MG63 (cell line): ENCODE results near the gene RSPH1. TPM values are rescaled to one million over a fixed set of nuclear protein-coding genes. Genes with fewer than 3 reads are reported as not detected.

ENCODE experiments used
- DNase-seq: peaks from one replicate; pipeline ENCODE4 v3.0.0-alpha.2; 2020
- H3K27me3 ChIP-seq: fragments of 250-450 bp; sonication (Bioruptor Pico); 2 replicates; pipeline ENCODE4 v1.5.1; 2020; ENCODE audit warnings: mild to moderate bottlenecking, moderate library complexity
- H3K36me3 ChIP-seq: fragments of 250-450 bp; sonication (Bioruptor Pico); 2 replicates; pipeline ENCODE4 v1.5.1; 2020; ENCODE audit warnings: mild to moderate bottlenecking, moderate library complexity
- H3K4me3 ChIP-seq: fragments of 250-450 bp; sonication (Bioruptor Pico); 2 replicates; pipeline ENCODE4 v1.5.1; 2020; ENCODE audit warnings: mild to moderate bottlenecking, moderate library complexity
- H3K9me3 ChIP-seq: fragments of 250-450 bp; sonication (Bioruptor Pico); 2 replicates; pipeline ENCODE4 v1.5.1; 2020; ENCODE audit warnings: mild to moderate bottlenecking, moderate library complexity
- total RNA-seq: library from RNA; depleted of rRNA; stranded (reverse); fragments of >200 nt; shearing (Covaris generic); gene quantifications from 2 replicates; pipeline ENCODE4 v1.2.3, GENCODE V29; 2014; ENCODE audit warnings: low replicate concordance; rRNA removed

Gene RSPH1
- total RNA-seq: not detected in 2 replicates

DNA sequence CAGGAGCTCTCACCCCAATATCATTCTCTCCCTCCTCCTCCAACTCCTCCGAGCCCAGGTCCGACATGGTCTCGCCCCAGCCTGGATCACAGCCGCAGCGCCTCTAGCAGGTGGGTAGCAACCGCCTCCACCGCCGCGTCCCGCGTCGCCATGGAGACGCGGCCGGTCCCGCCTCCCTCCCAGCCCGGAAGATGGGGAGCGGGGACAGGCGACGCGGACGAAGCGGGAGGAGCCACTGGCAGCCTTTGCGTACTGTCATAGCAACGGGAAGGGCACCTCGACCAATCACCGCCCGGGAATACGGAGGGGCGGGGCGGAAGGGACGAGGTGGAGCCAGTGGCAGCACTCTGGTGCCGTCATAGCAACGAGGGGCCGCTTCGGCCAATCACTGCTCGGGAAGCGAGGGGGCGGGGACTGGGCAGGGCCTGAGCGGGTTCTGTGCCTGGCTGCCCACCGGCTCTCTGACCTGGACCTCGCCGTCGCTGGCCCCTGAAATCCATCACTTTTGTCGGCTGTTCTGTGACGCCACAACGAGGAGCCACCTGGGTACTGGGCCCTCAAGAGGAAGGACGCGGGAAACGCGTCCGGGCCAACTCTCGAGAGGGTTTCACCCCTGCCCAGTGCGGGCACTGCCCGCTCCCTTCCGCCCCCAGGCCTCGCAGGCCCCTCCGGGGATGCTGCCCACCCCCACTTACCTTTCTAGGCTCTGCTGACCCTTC, at the start of gene RSPH1:
TSS of gene RSPH1 (minus strand) at position 105 of the 719 bp plus-strand sequence. CDS start at position 67, 38 bp downstream.
- peak within 1 kb of the TSS; percentile 58 for H3K4me3 ChIP-seq

GRCh38 chr21:42545745-42546144, 49.7 kb upstream of the RSPH1 start:
- no peaks in the 10 kb centered on the region for H3K36me3 ChIP-seq
- H3K4me3 ChIP-seq: no peak overlapping the region
- H3K9me3 ChIP-seq: no peaks in the 10 kb centered on the region
- no peaks in the 10 kb centered on the region for H3K27me3 ChIP-seq
- DNase-seq: no peak

More for the DNA sequence above, at the start of gene RSPH1:
- Histone ChIP-seq H3K9me3 (no peaks in the 10 kb centered on the region), H3K36me3 (no peaks in the 10 kb centered on the region), H3K27me3 (peaks cover 4% of the 10 kb centered on the region; the same call in 1 of the 2 replicates)
- DNase-seq: peak; percentile 99

DNA sequence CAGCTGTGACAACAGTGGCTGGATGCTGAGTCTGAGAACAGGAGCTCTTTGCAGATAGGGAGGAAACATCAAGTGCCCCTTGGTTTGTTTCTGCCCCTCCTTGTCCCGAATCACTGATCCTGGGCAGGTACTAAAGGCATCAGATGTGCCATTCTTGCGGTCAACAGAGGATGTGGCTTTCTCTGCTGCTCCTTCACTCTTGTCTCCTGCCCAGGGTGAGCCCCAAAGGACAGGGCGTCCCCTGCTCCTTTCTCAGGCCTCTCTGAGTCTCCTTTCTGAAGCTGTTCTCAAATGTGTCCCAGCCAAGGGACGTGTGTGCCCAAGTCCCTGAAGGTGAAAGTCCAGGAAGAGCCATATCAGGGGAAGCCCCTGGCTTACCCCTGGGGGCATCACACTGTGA, 49.3 kb upstream of the RSPH1 start:
- H3K4me3 ChIP-seq: no peak overlapping the region
- H3K36me3 ChIP-seq: no peaks in the 10 kb centered on the region
- no peak for DNase-seq
- no peaks in the 10 kb centered on the region for H3K9me3 ChIP-seq
- H3K27me3 ChIP-seq: no peaks in the 10 kb centered on the region

- DNase-seq: no peak
- no peaks in the 10 kb centered on the region for H3K9me3 ChIP-seq
- H3K36me3 ChIP-seq: no peaks in the 10 kb centered on the region
- H3K4me3 ChIP-seq: no peak overlapping the region
- no peaks in the 10 kb centered on the region for H3K27me3 ChIP-seq
Measured at GRCh38 chr21:42544544-42544943, 48.5 kb upstream of the RSPH1 start.

DNA sequence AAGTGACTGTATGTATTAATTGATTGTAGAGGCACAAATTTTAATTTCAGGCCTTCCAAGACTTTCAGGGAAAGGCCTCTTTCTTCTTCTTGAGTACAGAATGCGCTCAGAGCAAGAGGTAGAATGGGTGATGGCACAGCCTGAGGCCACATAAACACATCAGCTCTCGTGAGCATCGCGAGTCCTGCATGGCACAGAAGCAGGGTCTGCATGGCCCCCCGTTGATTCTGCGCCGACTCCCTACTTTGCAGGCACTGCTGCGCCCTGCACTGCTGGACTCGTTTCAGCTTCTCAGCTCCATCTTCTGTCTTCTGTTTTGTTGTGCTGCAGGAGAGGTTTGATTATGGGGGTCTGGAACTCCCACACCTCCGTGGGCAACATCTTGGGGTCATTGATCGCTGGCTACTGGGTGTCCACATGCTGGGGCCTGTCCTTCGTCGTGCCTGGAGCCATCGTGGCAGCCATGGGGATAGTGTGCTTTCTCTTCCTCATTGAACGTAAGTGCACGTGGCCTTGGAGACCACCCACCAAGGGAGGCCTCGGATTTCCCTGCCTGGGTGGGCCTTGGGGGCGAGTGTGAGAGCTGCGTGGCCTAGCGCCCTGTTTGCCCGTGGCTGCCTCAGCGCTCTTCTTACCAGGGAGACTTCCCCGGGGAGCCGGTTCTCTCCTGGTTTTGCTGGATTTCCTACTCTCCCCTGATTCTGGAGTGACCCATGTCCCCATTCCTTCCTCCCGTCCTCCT, 47.3 kb upstream of the RSPH1 start:
- Histone ChIP-seq H3K27me3 (no peaks in the 10 kb centered on the region), H3K9me3 (no peaks in the 10 kb centered on the region), H3K36me3 (no peaks in the 10 kb centered on the region), H3K4me3 (no peak overlapping the region)
- DNase-seq: no peak

GRCh38 chr21:42542596-42542995, 46.6 kb upstream of the RSPH1 start:
- no peak for DNase-seq
- Histone ChIP-seq H3K36me3 (no peaks in the 10 kb centered on the region), H3K4me3 (no peak overlapping the region), H3K27me3 (no peaks in the 10 kb centered on the region), H3K9me3 (no peaks in the 10 kb centered on the region)

- Histone ChIP-seq H3K27me3 (no peaks in the 10 kb centered on the region), H3K9me3 (no peaks in the 10 kb centered on the region), H3K36me3 (no peaks in the 10 kb centered on the region), H3K4me3 (no peak overlapping the region)
- no peak for DNase-seq
Measured at GRCh38 chr21:42542196-42542595, 46.2 kb upstream of the RSPH1 start.

GRCh38 chr21:42541618-42542017, 45.6 kb upstream of the RSPH1 start:
- H3K9me3 ChIP-seq: no peaks in the 10 kb centered on the region
- DNase-seq: no peak
- H3K27me3 ChIP-seq: no peaks in the 10 kb centered on the region
- H3K36me3 ChIP-seq: no peaks in the 10 kb centered on the region
- H3K4me3 ChIP-seq: no peak overlapping the region

- Histone ChIP-seq H3K27me3 (no peaks in the 10 kb centered on the region), H3K4me3 (no peak overlapping the region), H3K9me3 (no peaks in the 10 kb centered on the region), H3K36me3 (no peaks in the 10 kb centered on the region)
- no peak for DNase-seq
Measured at GRCh38 chr21:42541174-42541573, 45.1 kb upstream of the RSPH1 start.

- Histone ChIP-seq H3K36me3 (no peaks in the 10 kb centered on the region), H3K9me3 (no peaks in the 10 kb centered on the region)
Measured at GRCh38 chr21:42540396-42540795, 44.4 kb upstream of the RSPH1 start.

GRCh38 chr21:42539931-42540343, 43.9 kb upstream of the RSPH1 start:
- no peak for DNase-seq
- Histone ChIP-seq H3K9me3 (no peaks in the 10 kb centered on the region), H3K27me3 (no peaks in the 10 kb centered on the region), H3K4me3 (no peak overlapping the region), H3K36me3 (no peaks in the 10 kb centered on the region)

More at GRCh38 chr21:42540396-42540795, 44.4 kb upstream of the RSPH1 start:
- no peaks in the 10 kb centered on the region for H3K27me3 ChIP-seq
- no peak overlapping the region for H3K4me3 ChIP-seq
- no peak for DNase-seq

- H3K9me3 ChIP-seq: no peaks in the 10 kb centered on the region
- no peaks in the 10 kb centered on the region for H3K36me3 ChIP-seq
- DNase-seq: no peak
- no peaks in the 10 kb centered on the region for H3K27me3 ChIP-seq
- H3K4me3 ChIP-seq: no peak overlapping the region
Measured at GRCh38 chr21:42539342-42539741, 43.3 kb upstream of the RSPH1 start.

GRCh38 chr21:42538479-42539275, 42.7 kb upstream of the RSPH1 start:
- Histone ChIP-seq H3K4me3 (no peak overlapping the region), H3K9me3 (no peaks in the 10 kb centered on the region), H3K27me3 (no peaks in the 10 kb centered on the region), H3K36me3 (no peaks in the 10 kb centered on the region)
- DNase-seq: no peak

- no peak for DNase-seq
- Histone ChIP-seq H3K9me3 (no peaks in the 10 kb centered on the region), H3K36me3 (no peaks in the 10 kb centered on the region), H3K4me3 (no peak overlapping the region), H3K27me3 (no peaks in the 10 kb centered on the region)
Measured at GRCh38 chr21:42537106-42537742, 41.2 kb upstream of the RSPH1 start.

- Histone ChIP-seq H3K27me3 (no peaks in the 10 kb centered on the region), H3K9me3 (no peaks in the 10 kb centered on the region), H3K4me3 (no peak overlapping the region), H3K36me3 (no peaks in the 10 kb centered on the region)
- DNase-seq: no peak
Measured at GRCh38 chr21:42536601-42537000, 40.6 kb upstream of the RSPH1 start.

DNA sequence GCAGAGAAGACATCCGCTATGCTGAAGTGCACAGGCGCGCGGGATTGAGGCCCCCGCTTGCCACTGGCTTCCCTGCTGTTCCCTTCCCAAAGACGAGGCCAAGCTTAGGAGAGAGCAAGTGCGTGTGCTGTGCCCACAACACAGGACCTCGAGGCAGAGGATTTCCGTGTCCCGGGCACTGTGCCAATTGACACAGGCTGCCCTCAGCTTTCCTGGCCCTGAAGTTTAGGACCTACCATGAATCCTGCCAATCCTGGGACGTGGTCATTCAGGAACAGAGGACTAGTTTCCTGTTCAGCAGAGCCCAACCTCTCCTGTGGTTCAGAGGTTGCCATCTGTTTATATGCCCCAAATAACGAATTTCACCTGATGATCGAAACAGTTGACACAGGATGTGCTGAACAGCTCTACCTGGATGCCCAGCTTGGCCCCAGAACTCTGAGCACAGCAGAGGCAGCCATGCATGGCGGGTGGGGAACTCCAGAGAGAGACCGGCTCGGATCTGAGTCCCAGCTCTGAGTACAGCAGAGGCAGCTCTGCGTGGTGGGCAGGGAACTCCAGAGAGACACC, 39.7 kb upstream of the RSPH1 start:
- no peaks in the 10 kb centered on the region for H3K36me3 ChIP-seq
- H3K4me3 ChIP-seq: no peak overlapping the region
- H3K27me3 ChIP-seq: no peaks in the 10 kb centered on the region
- DNase-seq: no peak
- H3K9me3 ChIP-seq: no peaks in the 10 kb centered on the region
